SK-N-SH treated with all-trans-retinoic acid at 6 μM for 48 hours (cell line): Measurements from ENCODE around the gene CETN3.

ENCODE experiments used
- ARNTL ChIP-seq: fragments of 450-650 bp; formaldehyde crosslinking; IDR thresholded peaks from 2 replicates; pipeline ENCODE4 v1.5.0; 2020; ENCODE audit warnings: low read depth, mild to moderate bottlenecking, moderate library complexity, borderline replicate concordance
- ISL1 ChIP-seq: fragments of 250-450 bp; sonication (Bioruptor Pico); IDR thresholded peaks from 2 replicates; pipeline ENCODE4 v2.1.2; 2022; ENCODE audit warnings: mild to moderate bottlenecking, moderate library complexity
- OSR1 ChIP-seq: fragments of 250-450 bp; sonication (Bioruptor Pico); IDR thresholded peaks from 2 replicates; pipeline ENCODE4 v1.8.0; 2022; ENCODE audit warnings: moderate library complexity, mild to moderate bottlenecking, inconsistent platforms
- RARB ChIP-seq: fragments of 250-450 bp; sonication (Bioruptor Pico); IDR thresholded peaks from 2 replicates; pipeline ENCODE4 v1.8.0; 2021; ENCODE audit warnings: mild to moderate bottlenecking, moderate library complexity
- SNAI2 ChIP-seq: fragments of 250-450 bp; sonication (Bioruptor Pico); IDR thresholded peaks from 2 replicates; pipeline ENCODE4 v1.5.0; 2020; ENCODE audit warnings: mild to moderate bottlenecking, moderate library complexity
- ZFP30 ChIP-seq: fragments of 450-650 bp; formaldehyde crosslinking; IDR thresholded peaks from 2 replicates; pipeline ENCODE4 v1.5.0; 2022; ENCODE audit warnings: mild to moderate bottlenecking, moderate library complexity
- ZNF565 ChIP-seq: fragments of 450-650 bp; formaldehyde crosslinking; conservative IDR thresholded peaks from 2 replicates; pipeline ENCODE4 v1.5.0; 2020; ENCODE audit warnings: low read depth, mild to moderate bottlenecking, moderate library complexity
- ZNF70 ChIP-seq: fragments of 450-650 bp; formaldehyde crosslinking; IDR thresholded peaks from 2 replicates; pipeline ENCODE4 v1.5.0; 2020; ENCODE audit warnings: mild to moderate bottlenecking, moderate library complexity
- ZNF8 ChIP-seq: fragments of 450-650 bp; formaldehyde crosslinking; IDR thresholded peaks from 2 replicates; pipeline ENCODE4 v1.5.0; 2020; ENCODE audit warnings: mild to moderate bottlenecking, moderate library complexity
- TF ChIP-seq, protein P1 (sequence below): fragments of 250-450 bp; sonication (Bioruptor Pico); IDR thresholded peaks from 2 replicates; pipeline ENCODE4 v1.5.1; 2020; ENCODE audit warnings: low read depth, mild to moderate bottlenecking, moderate library complexity
- TF ChIP-seq, protein P2 (sequence below): fragments of 250-450 bp; sonication (Bioruptor Pico); IDR thresholded peaks from 2 replicates; pipeline ENCODE4 v1.8.0; 2020; ENCODE audit warnings: mild to moderate bottlenecking, moderate library complexity, borderline replicate concordance
- TF ChIP-seq, protein P3 (sequence below): fragments of 250-450 bp; sonication (Bioruptor Pico); IDR thresholded peaks from 2 replicates; pipeline ENCODE4 v1.5.1; 2021; ENCODE audit warnings: mild to moderate bottlenecking, moderate library complexity
- TF ChIP-seq, protein P4 (sequence below): fragments of 250-450 bp; sonication (Bioruptor Pico); IDR thresholded peaks from 2 replicates; pipeline ENCODE4 v1.5.0; 2020; ENCODE audit warnings: mild to moderate bottlenecking, moderate library complexity

DNA sequence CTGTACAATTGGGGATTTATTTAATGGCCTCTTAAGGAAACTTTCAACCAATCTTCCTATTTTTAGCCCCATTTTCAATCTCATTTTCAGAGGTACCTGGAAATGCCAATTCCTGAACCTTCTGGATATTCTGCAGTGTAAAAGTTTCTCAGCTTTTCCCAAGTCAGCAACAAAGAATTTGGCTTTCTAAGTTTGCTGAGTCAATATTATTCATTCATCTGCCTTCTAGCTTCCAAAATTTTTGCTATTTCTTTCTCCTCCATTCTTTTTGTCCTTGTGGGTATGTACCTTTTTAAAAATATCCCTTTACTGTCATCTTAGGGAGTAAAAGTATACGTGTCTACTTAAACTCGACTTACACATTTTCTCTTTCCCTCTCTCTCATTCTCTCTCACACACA lies 25.7 kb downstream of the CETN3 start:
- TF ChIP-seq OSR1 (no peak), ZFP30 (CRISPR knock-in tag) (no peak), SNAI2 (CRISPR knock-in tag) (no peak), RARB (CRISPR knock-in tag) (no peak), ISL1 (CRISPR knock-in tag) (no peak), ZNF8 (no peak), ZNF565 (CRISPR knock-in tag) (no peak), ARNTL (CRISPR knock-in tag) (no peak), ZNF70 (CRISPR knock-in tag) (no peak)
- TF ChIP-seq, protein P1, sequence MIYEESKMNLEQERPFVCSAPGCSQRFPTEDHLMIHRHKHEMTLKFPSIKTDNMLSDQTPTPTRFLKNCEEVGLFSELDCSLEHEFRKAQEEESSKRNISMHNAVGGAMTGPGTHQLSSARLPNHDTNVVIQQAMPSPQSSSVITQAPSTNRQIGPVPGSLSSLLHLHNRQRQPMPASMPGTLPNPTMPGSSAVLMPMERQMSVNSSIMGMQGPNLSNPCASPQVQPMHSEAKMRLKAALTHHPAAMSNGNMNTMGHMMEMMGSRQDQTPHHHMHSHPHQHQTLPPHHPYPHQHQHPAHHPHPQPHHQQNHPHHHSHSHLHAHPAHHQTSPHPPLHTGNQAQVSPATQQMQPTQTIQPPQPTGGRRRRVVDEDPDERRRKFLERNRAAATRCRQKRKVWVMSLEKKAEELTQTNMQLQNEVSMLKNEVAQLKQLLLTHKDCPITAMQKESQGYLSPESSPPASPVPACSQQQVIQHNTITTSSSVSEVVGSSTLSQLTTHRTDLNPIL (CRISPR knock-in tag), result no peak
- TF ChIP-seq, protein P2, sequence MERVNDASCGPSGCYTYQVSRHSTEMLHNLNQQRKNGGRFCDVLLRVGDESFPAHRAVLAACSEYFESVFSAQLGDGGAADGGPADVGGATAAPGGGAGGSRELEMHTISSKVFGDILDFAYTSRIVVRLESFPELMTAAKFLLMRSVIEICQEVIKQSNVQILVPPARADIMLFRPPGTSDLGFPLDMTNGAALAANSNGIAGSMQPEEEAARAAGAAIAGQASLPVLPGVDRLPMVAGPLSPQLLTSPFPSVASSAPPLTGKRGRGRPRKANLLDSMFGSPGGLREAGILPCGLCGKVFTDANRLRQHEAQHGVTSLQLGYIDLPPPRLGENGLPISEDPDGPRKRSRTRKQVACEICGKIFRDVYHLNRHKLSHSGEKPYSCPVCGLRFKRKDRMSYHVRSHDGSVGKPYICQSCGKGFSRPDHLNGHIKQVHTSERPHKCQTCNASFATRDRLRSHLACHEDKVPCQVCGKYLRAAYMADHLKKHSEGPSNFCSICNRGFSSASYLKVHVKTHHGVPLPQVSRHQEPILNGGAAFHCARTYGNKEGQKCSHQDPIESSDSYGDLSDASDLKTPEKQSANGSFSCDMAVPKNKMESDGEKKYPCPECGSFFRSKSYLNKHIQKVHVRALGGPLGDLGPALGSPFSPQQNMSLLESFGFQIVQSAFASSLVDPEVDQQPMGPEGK (CRISPR knock-in tag), result no peak
- TF ChIP-seq, protein P3, sequence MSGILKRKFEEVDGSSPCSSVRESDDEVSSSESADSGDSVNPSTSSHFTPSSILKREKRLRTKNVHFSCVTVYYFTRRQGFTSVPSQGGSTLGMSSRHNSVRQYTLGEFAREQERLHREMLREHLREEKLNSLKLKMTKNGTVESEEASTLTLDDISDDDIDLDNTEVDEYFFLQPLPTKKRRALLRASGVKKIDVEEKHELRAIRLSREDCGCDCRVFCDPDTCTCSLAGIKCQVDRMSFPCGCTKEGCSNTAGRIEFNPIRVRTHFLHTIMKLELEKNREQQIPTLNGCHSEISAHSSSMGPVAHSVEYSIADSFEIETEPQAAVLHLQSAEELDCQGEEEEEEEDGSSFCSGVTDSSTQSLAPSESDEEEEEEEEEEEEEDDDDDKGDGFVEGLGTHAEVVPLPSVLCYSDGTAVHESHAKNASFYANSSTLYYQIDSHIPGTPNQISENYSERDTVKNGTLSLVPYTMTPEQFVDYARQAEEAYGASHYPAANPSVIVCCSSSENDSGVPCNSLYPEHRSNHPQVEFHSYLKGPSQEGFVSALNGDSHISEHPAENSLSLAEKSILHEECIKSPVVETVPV (CRISPR knock-in tag), result no peak
- TF ChIP-seq, protein P4, sequence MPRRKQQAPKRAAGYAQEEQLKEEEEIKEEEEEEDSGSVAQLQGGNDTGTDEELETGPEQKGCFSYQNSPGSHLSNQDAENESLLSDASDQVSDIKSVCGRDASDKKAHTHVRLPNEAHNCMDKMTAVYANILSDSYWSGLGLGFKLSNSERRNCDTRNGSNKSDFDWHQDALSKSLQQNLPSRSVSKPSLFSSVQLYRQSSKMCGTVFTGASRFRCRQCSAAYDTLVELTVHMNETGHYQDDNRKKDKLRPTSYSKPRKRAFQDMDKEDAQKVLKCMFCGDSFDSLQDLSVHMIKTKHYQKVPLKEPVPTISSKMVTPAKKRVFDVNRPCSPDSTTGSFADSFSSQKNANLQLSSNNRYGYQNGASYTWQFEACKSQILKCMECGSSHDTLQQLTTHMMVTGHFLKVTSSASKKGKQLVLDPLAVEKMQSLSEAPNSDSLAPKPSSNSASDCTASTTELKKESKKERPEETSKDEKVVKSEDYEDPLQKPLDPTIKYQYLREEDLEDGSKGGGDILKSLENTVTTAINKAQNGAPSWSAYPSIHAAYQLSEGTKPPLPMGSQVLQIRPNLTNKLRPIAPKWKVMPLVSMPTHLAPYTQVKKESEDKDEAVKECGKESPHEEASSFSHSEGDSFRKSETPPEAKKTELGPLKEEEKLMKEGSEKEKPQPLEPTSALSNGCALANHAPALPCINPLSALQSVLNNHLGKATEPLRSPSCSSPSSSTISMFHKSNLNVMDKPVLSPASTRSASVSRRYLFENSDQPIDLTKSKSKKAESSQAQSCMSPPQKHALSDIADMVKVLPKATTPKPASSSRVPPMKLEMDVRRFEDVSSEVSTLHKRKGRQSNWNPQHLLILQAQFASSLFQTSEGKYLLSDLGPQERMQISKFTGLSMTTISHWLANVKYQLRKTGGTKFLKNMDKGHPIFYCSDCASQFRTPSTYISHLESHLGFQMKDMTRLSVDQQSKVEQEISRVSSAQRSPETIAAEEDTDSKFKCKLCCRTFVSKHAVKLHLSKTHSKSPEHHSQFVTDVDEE (CRISPR knock-in tag), result no peak
